GM13977 (cell line): ENCODE measurements around the gene TENM3.

Experiments used
- DNase-seq: peaks from one replicate; pipeline ENCODE4 v3.0.0; 2012; ENCODE audit warnings: low spot score
- in situ Hi-C: fragments of 300-500 bp; cut with MboI; formaldehyde crosslinking; loops from one replicate; pipeline ENCODE4 v1.12.0; 2022; ENCODE audit warnings: low sequenced_read_pairs, low pct_unique_long_range_greater_than_20kb, mixed read lengths, inconsistent platforms; ENCODE audit not compliant: unreplicated experiment
- TF ChIP-seq, protein P1 (sequence below): IDR thresholded peaks from 2 replicates; pipeline ENCODE4 v1.5.1; 2012; ENCODE audit warnings: mild to moderate bottlenecking, control low read depth; ENCODE audit not compliant: insufficient read depth; ENCODE audit errors: extremely low read depth, missing control alignments

Gene TENM3

DNA sequence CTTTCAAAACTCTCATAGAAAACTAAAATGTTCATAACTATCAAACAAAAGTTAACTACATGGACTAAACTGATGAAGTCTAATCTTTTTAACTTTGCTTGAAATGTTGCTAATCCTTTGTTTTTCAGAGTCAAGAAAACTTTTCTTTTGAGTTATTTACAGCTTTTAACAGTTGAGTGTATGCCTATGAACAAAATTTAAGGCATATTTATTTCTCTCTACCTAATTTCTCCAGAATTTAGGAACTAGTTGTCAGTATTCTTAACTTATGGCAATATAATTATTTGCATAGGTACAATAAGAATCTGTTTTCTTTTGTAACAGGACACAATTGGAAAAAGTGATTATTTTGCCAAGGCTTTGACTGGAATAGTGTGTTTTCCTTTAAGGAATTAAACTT lies 23.8 kb downstream of the TENM3 start:
- in situ Hi-C loops, result no loop called here
- no peak for DNase-seq
- TF ChIP-seq, protein P1, sequence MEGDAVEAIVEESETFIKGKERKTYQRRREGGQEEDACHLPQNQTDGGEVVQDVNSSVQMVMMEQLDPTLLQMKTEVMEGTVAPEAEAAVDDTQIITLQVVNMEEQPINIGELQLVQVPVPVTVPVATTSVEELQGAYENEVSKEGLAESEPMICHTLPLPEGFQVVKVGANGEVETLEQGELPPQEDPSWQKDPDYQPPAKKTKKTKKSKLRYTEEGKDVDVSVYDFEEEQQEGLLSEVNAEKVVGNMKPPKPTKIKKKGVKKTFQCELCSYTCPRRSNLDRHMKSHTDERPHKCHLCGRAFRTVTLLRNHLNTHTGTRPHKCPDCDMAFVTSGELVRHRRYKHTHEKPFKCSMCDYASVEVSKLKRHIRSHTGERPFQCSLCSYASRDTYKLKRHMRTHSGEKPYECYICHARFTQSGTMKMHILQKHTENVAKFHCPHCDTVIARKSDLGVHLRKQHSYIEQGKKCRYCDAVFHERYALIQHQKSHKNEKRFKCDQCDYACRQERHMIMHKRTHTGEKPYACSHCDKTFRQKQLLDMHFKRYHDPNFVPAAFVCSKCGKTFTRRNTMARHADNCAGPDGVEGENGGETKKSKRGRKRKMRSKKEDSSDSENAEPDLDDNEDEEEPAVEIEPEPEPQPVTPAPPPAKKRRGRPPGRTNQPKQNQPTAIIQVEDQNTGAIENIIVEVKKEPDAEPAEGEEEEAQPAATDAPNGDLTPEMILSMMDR, result no peak

DNA sequence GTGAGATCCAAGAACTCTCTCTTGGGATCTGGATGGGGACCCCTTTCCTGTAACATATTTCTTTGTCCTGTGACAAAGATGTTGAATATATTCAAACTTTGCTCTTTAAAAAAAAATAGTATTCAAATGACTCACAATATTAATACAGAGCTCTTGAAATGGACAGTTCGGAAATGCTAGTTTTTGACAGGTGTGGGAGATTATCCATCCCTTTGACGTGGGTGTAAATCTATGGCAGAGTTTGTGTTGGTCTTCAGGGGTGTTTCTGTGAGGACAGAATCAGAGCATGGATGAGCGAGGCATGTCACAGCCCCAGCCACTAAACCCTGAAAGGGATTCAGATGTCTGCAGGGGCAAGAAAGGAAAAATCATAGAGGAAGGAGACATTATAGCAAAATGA lies 25.8 kb downstream of the TENM3 start:
- TF ChIP-seq, protein P1, result no peak
- DNase-seq, result no peak
- in situ Hi-C loops, result no loop called here

DNA sequence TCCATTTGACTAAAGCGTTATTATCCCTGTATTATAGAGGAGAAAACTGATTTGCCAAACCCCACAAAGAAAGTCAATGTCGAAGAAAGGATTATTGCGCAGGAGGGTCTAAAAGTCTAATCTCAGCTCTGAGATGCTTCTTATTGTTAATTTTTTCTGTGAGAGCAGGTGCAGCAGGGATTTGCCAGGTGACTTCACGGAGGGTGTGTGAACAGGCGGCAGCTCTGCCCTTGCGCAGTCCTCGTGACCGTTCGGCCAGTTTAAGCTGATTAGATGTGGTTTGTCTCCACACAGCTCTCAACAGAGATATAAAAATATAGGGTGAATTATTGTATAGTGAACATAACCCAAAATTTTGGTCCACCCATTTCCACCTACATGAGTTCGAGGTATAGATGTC lies 28.5 kb downstream of the TENM3 start:
- TF ChIP-seq, protein P1, result no peak
- in situ Hi-C loops, result no loop called here
- DNase-seq, result no peak

DNA sequence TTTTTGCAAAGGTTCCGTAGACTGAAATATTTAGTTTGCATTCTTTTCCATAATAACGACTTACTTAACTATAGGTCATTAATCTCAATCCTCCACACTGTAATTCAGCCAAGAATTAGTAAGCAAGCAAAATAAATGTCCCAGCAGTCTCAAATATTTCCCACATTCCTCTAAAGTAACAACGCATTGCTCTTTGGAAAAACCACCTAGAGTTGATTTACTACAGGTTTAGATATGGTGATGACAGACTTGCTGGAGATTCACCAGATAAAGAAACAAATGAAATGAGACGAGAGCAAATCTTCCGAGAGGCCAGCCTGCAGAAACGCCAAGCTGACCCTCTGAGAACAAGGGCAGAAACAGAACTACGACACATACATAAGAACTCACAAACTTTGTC lies 28.9 kb downstream of the TENM3 start:
- no peak for DNase-seq
- TF ChIP-seq, protein P1, result no peak
- in situ Hi-C loops, result no loop called here

DNA sequence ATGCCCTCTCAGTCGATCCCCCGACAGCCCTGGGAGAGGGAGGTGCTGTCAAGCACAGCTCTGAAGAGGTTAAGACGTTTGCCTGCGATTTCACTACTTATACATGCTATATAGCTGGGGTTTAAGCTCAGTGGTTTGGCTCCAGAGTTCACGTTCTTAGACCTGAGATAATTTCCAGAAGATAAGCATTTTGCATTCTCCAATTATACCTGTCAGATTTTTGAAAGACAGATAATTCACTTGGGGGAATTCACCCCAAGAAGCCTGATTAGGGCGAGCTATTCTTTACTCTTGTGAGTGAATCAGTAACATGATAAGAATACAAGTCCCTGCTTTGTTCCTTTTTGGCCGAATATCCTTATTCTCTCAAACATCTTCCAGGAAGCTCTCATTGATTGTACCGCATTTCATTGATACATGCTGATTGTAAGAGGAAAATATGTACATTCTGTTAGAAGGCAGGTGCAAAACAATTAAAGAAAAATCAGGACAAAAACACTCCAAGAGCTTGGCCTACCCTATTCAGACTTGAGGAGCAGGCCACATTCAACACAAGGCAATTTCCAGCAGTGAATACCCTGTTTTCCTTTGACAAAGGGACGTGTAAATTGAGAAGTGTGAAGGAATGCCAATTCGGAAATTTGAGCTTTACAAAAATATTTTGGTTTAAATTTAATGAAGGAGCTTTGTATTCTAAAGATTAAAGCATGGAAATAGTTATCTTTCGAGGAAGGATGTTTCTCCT lies 30.2 kb downstream of the TENM3 start:
- in situ Hi-C loops, result no loop called here
- TF ChIP-seq, protein P1, result no peak
- DNase-seq, result no peak

DNA sequence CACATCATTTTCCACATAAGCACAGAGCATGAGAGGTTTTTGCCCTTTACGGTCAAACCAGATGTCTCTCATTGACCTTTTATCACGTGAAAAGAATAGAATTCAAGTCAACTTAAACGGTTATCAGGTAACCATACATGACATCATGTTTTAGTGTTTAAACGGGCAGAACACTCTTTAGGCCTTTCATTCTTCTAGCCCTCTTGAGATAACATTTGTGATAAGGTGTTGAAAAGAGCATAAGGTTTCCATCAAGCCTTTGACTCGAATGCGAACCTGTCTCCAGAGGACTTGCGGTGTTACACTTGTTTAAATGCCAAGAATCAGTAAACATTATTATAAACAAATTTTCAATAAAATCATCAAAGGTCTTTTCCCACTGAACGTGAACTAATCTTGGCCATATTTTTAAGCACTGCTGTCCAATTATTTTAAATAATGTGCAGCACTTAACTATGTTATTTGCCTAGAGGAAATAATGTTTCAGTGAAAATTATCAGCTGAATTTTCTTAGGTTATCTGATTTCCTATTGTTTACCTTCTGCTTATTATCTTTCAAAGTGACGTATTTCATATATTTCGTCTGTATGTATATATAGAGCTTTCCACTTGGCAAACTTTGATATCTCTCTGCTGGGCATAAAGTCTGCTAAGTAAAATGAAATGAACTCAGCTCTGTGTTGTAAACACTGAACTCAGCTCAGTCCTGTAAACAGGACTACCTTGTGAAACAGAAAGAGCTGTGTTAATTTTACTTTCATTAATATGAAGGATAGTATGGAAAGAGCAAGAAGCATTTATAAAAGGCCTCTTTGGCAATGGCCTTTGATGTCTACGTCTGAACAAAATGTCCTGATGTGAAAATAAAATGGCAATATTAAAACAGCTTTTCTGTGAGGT lies 33.3 kb downstream of the TENM3 start:
- in situ Hi-C loops, result no loop called here
- TF ChIP-seq, protein P1, result no peak
- DNase-seq, result no peak
